ENCODE measurements around the gene HAAO.

Gene HAAO

GRCh38 chr2:42797281-42797680 is 4.9 kb upstream of the HAAO start:
- TF ChIP-seq PKNOX1 (IDR thresholded peaks at IDR 0.05) (no peak), TARDBP (IDR thresholded peaks at IDR 0.05) (no peak), ELF4 (IDR thresholded peaks at IDR 0.05) (no peak), FOXA1 (IDR thresholded peaks at IDR 0.05) (no peak), SP1 (IDR thresholded peaks at IDR 0.05) (no peak), FOXM1 (IDR thresholded peaks at IDR 0.05; ENCODE audit: borderline replicate concordance) (no peak), ARNT (IDR thresholded peaks at IDR 0.05) (no peak), L3MBTL2 (conservative IDR thresholded peaks at IDR 0.05) (no peak), FOXK2 (IDR thresholded peaks at IDR 0.05) (no peak)
- CTCF ChIA-PET, result no interaction called here
- DNase-seq (ENCODE audit: extremely low spot score), result no peak
- POLR2A ChIA-PET, result no interaction called here

- POLR2A ChIA-PET, result interaction anchor here (0.7 kb wide), 1 partner anchor 14 kb away, joined by 3 read pairs; no protein-coding TSS in a partner anchor
- TF ChIP-seq ELF4 (IDR thresholded peaks at IDR 0.05) (no peak), BHLHE40 (IDR thresholded peaks at IDR 0.05; ENCODE audit: borderline replicate concordance) (no peak), LEF1 (IDR thresholded peaks at IDR 0.05; ENCODE audit: borderline replicate concordance) (no peak), SP1 (IDR thresholded peaks at IDR 0.05) (no peak), FOXK2 (IDR thresholded peaks at IDR 0.05) (no peak), ARNT (IDR thresholded peaks at IDR 0.05) (no peak), HDGF (IDR thresholded peaks at IDR 0.05; ENCODE audit: borderline replicate concordance) (no peak), NFRKB (IDR thresholded peaks at IDR 0.05) (no peak), ZNF384 (IDR thresholded peaks at IDR 0.05) (no peak), SUZ12 (IDR thresholded peaks at IDR 0.05) (no peak), CTBP1 (IDR thresholded peaks at IDR 0.05; ENCODE audit: borderline replicate concordance) (no peak), L3MBTL2 (conservative IDR thresholded peaks at IDR 0.05) (no peak), TARDBP (IDR thresholded peaks at IDR 0.05) (no peak), FOXM1 (IDR thresholded peaks at IDR 0.05; ENCODE audit: borderline replicate concordance) (no peak), PKNOX1 (IDR thresholded peaks at IDR 0.05) (no peak), FOXA1 (IDR thresholded peaks at IDR 0.05) (no peak)
- no peak for DNase-seq (ENCODE audit: extremely low spot score)
- CTCF ChIA-PET, result no interaction called here
Observed at GRCh38 chr2:42796427-42797248, 4.3 kb upstream of the HAAO start.

GRCh38 chr2:42795841-42796301 is 3.5 kb upstream of the HAAO start:
- POLR2A ChIA-PET, result interaction anchor here (0.7 kb wide), 1 partner anchor 15 kb away, joined by 3 read pairs; no protein-coding TSS in a partner anchor
- TF ChIP-seq SUZ12 (IDR thresholded peaks at IDR 0.05) (no peak), FOXA1 (IDR thresholded peaks at IDR 0.05) (no peak), FOXK2 (IDR thresholded peaks at IDR 0.05) (no peak), ELF4 (IDR thresholded peaks at IDR 0.05) (no peak), ZNF384 (IDR thresholded peaks at IDR 0.05) (no peak), FOXM1 (IDR thresholded peaks at IDR 0.05; ENCODE audit: borderline replicate concordance) (no peak), NFRKB (IDR thresholded peaks at IDR 0.05) (no peak), TARDBP (IDR thresholded peaks at IDR 0.05) (no peak), PKNOX1 (IDR thresholded peaks at IDR 0.05) (no peak), L3MBTL2 (conservative IDR thresholded peaks at IDR 0.05) (no peak), HDGF (IDR thresholded peaks at IDR 0.05; ENCODE audit: borderline replicate concordance) (no peak), SP1 (IDR thresholded peaks at IDR 0.05) (no peak), CTBP1 (IDR thresholded peaks at IDR 0.05; ENCODE audit: borderline replicate concordance) (no peak), LEF1 (IDR thresholded peaks at IDR 0.05; ENCODE audit: borderline replicate concordance) (no peak), BHLHE40 (IDR thresholded peaks at IDR 0.05; ENCODE audit: borderline replicate concordance) (no peak), ARNT (IDR thresholded peaks at IDR 0.05) (no peak)
- DNase-seq (ENCODE audit: extremely low spot score), result no peak
- CTCF ChIA-PET, result no interaction called here

GRCh38 chr2:42795275-42795674 is 2.9 kb upstream of the HAAO start:
- no peak for DNase-seq (ENCODE audit: extremely low spot score)
- CTCF ChIA-PET, result no interaction called here
- POLR2A ChIA-PET, result no interaction called here
- TF ChIP-seq SP1 (IDR thresholded peaks at IDR 0.05), result no peak
- TF ChIP-seq PKNOX1 (IDR thresholded peaks at IDR 0.05), result no peak
- no peak for TF ChIP-seq FOXA1 (IDR thresholded peaks at IDR 0.05)
- no peak for TF ChIP-seq TARDBP (IDR thresholded peaks at IDR 0.05)

GRCh38 chr2:42794271-42795046 is 2.1 kb upstream of the HAAO start:
- POLR2A ChIA-PET, result no interaction called here
- no peak for TF ChIP-seq L3MBTL2 (conservative IDR thresholded peaks at IDR 0.05)
- no peak for TF ChIP-seq FOXK2 (IDR thresholded peaks at IDR 0.05)
- TF ChIP-seq FOXA1 (IDR thresholded peaks at IDR 0.05), result no peak
- no peak for TF ChIP-seq TARDBP (IDR thresholded peaks at IDR 0.05)
- no peak for TF ChIP-seq HDGF (IDR thresholded peaks at IDR 0.05; ENCODE audit: borderline replicate concordance)
- TF ChIP-seq SUZ12 (IDR thresholded peaks at IDR 0.05), result no peak
- TF ChIP-seq BHLHE40 (IDR thresholded peaks at IDR 0.05; ENCODE audit: borderline replicate concordance), result no peak
- no peak for TF ChIP-seq FOXM1 (IDR thresholded peaks at IDR 0.05; ENCODE audit: borderline replicate concordance)
- no peak for TF ChIP-seq SP1 (IDR thresholded peaks at IDR 0.05)
- no peak for TF ChIP-seq PKNOX1 (IDR thresholded peaks at IDR 0.05)
- TF ChIP-seq ARNT (IDR thresholded peaks at IDR 0.05), result no peak
- no peak for TF ChIP-seq LEF1 (IDR thresholded peaks at IDR 0.05; ENCODE audit: borderline replicate concordance)
- no peak for TF ChIP-seq ELF4 (IDR thresholded peaks at IDR 0.05)
- no peak for TF ChIP-seq NFRKB (IDR thresholded peaks at IDR 0.05)
- TF ChIP-seq CTBP1 (IDR thresholded peaks at IDR 0.05; ENCODE audit: borderline replicate concordance), result no peak
- no peak for TF ChIP-seq ZNF384 (IDR thresholded peaks at IDR 0.05)
- DNase-seq (ENCODE audit: extremely low spot score), result no peak
- CTCF ChIA-PET, result no interaction called here
